Measurements from ENCODE around the gene CCDC81.

DNA sequence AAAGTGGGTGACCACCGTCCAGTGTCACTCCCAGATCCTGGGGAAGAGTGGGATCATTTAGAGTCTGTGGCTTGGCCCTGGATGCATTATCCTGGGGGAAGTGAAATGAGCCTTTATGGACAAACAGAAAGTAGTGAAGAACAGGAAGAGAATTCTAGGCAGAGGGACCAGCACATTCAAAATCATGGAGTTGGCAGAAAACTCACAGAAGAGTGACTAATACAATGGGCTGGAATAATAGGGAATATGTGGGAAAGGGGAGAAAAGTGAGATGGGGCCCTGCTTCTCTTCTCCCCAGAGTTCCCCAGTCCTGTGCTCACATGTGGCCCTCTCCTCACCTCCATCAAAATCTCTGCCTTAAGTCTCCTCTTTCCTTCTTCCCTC lies 84.3 kb downstream of the CCDC81 start:
- TF ChIP-seq ZNF197 (CRISPR knock-in tag; IDR thresholded peaks at IDR 0.05; ENCODE audit: low read depth) = no peak
- TF ChIP-seq ZNF140 (CRISPR knock-in tag; IDR thresholded peaks at IDR 0.05) = no peak
- TF ChIP-seq ZNF347 (CRISPR knock-in tag; IDR thresholded peaks at IDR 0.05; ENCODE audit: low read depth) = no peak
- TF ChIP-seq ZBTB8A (IDR thresholded peaks at IDR 0.05; ENCODE audit: partially characterized antibody) = no peak
- no peak for TF ChIP-seq CC2D1A (IDR thresholded peaks at IDR 0.05)
- TF ChIP-seq TEAD2 (tag; IDR thresholded peaks at IDR 0.05) = no peak
- TF ChIP-seq POLR2A (conservative IDR thresholded peaks at IDR 0.05) = no peak
- TF ChIP-seq, protein P1, sequence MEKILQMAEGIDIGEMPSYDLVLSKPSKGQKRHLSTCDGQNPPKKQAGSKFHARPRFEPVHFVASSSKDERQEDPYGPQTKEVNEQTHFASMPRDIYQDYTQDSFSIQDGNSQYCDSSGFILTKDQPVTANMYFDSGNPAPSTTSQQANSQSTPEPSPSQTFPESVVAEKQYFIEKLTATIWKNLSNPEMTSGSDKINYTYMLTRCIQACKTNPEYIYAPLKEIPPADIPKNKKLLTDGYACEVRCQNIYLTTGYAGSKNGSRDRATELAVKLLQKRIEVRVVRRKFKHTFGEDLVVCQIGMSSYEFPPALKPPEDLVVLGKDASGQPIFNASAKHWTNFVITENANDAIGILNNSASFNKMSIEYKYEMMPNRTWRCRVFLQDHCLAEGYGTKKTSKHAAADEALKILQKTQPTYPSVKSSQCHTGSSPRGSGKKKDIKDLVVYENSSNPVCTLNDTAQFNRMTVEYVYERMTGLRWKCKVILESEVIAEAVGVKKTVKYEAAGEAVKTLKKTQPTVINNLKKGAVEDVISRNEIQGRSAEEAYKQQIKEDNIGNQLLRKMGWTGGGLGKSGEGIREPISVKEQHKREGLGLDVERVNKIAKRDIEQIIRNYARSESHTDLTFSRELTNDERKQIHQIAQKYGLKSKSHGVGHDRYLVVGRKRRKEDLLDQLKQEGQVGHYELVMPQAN (IDR thresholded peaks at IDR 0.05; ENCODE audit: borderline replicate concordance) = no peak
- TF ChIP-seq HDAC2 (IDR thresholded peaks at IDR 0.05) = no peak
- no peak for TF ChIP-seq HMGXB4 (CRISPR knock-in tag; IDR thresholded peaks at IDR 0.05)
- no peak for TF ChIP-seq LEF1 (IDR thresholded peaks at IDR 0.05)
- TF ChIP-seq KLF10 (CRISPR knock-in tag; IDR thresholded peaks at IDR 0.05) = no peak
- TF ChIP-seq ZNF449 (CRISPR knock-in tag; IDR thresholded peaks at IDR 0.05) = no peak
- TF ChIP-seq REST (IDR thresholded peaks at IDR 0.05; ENCODE audit: borderline replicate concordance) = no peak
- TF ChIP-seq REST (CRISPR knock-in tag; IDR thresholded peaks at IDR 0.05; ENCODE audit: low read depth) = no peak
